DND-41 (cell line): ENCODE measurements around the gene PLCB3.

Experiments
- CTCF ChIP-seq: IDR thresholded peaks from 2 replicates; pipeline ENCODE4 v1.5.1; 2012; ENCODE audit warnings: borderline replicate concordance, low read length, moderate library complexity, mild to moderate bottlenecking; ENCODE audit not compliant: poor library complexity, severe bottlenecking; ENCODE audit errors: extremely low read depth
- EZH2 ChIP-seq: IDR thresholded peaks from 3 replicates; pipeline ENCODE4 v1.6.1; 2012; ENCODE audit warnings: borderline replicate concordance, low read depth, mild to moderate bottlenecking, moderate library complexity, low read length, inconsistent platforms; ENCODE audit not compliant: severe bottlenecking

GRCh38 chr11:64281957-64282770 is 30.8 kb downstream of the PLCB3 start:
- TF ChIP-seq CTCF, result no peak
- no peak for TF ChIP-seq EZH2
